ENCODE data around the gene PDS5B. TPM values are rescaled to one million over a fixed set of nuclear protein-coding genes. Genes with fewer than 3 reads are reported as not detected.
A peak's percentile ranks its signal among the peaks of the same experiment; 100 is the strongest.
"Not testable (repeated sequence)": the region's sequence is repeated elsewhere in the genome, so short reads cannot be mapped to it uniquely, and the experiment has no call there.

PDS5B gene
- total and polyA plus RNA-seq, 2 experiments from 2014 or later, result 43.9 to 46.5 TPM

DNA sequence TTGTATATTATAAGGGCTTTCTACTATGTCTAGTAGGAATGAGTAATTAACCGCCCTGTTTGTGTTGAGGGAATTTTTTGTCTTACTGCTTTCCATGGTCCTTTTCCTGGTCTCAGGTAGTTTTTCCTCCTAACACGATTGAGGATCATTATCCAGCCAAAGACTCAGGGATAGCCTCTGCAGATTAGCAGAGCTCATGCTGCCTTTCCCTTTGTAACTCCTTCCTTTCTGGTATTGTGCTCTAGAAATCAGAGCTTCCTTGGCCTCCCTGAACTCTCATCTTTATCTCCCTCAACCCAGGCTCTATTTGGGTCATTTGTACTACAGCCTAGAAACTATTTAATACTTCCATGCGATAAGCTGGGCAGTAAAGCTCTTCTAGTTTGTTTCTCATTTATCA is 142.1 kb downstream of the PDS5B start:
- Histone ChIP-seq H3K4me1 (ENCODE audit: insufficient read depth) (peaks cover 4% of the 10 kb centered on the region), H3K36me3 (ENCODE audit: insufficient read depth) (no peaks in the 10 kb centered on the region), H4K20me1 (replicated peaks; ENCODE audit: insufficient read depth) (no peaks in the 10 kb centered on the region), H3K79me2 (replicated peaks; ENCODE audit: insufficient read depth) (peaks cover 5% of the 10 kb centered on the region), H3F3A (replicated peaks; ENCODE audit: low read depth) (no peaks in the 10 kb centered on the region), H3K9me2 (ENCODE audit: insufficient read depth) (no peaks in the 10 kb centered on the region), H3K4me2 (no peak overlapping the region), H3K27me3 (ENCODE audit: insufficient read depth) (no peaks in the 10 kb centered on the region), H3K4me3 (no peak overlapping the region), H2AFZ (no peak overlapping the region), H3K27ac (ENCODE audit: low read depth) (no peak overlapping the region; the same call in 1 of the 2 replicates)
- ATAC-seq (peak; percentile 74), DNase-seq (ENCODE audit: low spot score) (peak; percentile 1)
- peaks cover 10% of the 10 kb centered on the region for H3K9me3 Mint-ChIP-seq
- TF ChIP-seq REST (IDR thresholded peaks at IDR 0.05; ENCODE audit: unreplicated experiment), result no peak
- no peak for TF ChIP-seq CREB1 (CRISPR knock-in tag; IDR thresholded peaks at IDR 0.05; ENCODE audit: low read depth)
- no peak for TF ChIP-seq POLR2AphosphoS5 (IDR thresholded peaks at IDR 0.05; ENCODE audit: low read depth)
- TF ChIP-seq, protein P1, sequence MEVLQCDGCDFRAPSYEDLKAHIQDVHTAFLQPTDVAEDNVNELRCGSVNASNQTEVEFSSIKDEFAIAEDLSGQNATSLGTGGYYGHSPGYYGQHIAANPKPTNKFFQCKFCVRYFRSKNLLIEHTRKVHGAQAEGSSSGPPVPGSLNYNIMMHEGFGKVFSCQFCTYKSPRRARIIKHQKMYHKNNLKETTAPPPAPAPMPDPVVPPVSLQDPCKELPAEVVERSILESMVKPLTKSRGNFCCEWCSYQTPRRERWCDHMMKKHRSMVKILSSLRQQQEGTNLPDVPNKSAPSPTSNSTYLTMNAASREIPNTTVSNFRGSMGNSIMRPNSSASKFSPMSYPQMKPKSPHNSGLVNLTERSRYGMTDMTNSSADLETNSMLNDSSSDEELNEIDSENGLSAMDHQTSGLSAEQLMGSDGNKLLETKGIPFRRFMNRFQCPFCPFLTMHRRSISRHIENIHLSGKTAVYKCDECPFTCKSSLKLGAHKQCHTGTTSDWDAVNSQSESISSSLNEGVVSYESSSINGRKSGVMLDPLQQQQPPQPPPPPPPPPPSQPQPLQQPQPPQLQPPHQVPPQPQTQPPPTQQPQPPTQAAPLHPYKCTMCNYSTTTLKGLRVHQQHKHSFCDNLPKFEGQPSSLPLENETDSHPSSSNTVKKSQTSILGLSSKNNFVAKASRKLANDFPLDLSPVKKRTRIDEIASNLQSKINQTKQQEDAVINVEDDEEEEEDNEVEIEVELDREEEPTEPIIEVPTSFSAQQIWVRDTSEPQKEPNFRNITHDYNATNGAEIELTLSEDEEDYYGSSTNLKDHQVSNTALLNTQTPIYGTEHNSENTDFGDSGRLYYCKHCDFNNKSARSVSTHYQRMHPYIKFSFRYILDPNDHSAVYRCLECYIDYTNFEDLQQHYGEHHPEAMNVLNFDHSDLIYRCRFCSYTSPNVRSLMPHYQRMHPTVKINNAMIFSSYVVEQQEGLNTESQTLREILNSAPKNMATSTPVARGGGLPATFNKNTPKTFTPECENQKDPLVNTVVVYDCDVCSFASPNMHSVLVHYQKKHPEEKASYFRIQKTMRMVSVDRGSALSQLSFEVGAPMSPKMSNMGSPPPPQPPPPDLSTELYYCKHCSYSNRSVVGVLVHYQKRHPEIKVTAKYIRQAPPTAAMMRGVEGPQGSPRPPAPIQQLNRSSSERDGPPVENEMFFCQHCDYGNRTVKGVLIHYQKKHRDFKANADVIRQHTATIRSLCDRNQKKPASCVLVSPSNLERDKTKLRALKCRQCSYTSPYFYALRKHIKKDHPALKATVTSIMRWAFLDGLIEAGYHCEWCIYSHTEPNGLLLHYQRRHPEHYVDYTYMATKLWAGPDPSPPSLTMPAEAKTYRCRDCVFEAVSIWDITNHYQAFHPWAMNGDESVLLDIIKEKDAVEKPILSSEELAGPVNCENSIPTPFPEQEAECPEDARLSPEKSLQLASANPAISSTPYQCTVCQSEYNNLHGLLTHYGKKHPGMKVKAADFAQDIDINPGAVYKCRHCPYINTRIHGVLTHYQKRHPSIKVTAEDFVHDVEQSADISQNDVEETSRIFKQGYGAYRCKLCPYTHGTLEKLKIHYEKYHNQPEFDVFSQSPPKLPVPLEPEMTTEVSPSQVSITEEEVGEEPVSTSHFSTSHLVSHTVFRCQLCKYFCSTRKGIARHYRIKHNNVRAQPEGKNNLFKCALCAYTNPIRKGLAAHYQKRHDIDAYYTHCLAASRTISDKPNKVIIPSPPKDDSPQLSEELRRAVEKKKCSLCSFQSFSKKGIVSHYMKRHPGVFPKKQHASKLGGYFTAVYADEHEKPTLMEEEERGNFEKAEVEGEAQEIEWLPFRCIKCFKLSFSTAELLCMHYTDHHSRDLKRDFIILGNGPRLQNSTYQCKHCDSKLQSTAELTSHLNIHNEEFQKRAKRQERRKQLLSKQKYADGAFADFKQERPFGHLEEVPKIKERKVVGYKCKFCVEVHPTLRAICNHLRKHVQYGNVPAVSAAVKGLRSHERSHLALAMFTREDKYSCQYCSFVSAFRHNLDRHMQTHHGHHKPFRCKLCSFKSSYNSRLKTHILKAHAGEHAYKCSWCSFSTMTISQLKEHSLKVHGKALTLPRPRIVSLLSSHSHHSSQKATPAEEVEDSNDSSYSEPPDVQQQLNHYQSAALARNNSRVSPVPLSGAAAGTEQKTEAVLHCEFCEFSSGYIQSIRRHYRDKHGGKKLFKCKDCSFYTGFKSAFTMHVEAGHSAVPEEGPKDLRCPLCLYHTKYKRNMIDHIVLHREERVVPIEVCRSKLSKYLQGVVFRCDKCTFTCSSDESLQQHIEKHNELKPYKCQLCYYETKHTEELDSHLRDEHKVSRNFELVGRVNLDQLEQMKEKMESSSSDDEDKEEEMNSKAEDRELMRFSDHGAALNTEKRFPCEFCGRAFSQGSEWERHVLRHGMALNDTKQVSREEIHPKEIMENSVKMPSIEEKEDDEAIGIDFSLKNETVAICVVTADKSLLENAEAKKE (CRISPR knock-in tag; IDR thresholded peaks at IDR 0.05), result no peak
- no peak for TF ChIP-seq ZNF331 (CRISPR knock-in tag; IDR thresholded peaks at IDR 0.05; ENCODE audit: low read depth)
- no peak for TF ChIP-seq EZH2 (IDR thresholded peaks at IDR 0.05; ENCODE audit: low read depth, unreplicated experiment)
- peaks cover 30% of the 10 kb centered on the region for H3K4me1 Mint-ChIP-seq
- peaks cover 27% of the 10 kb centered on the region; the same call in 2 of the 3 replicates for H3K36me3 Mint-ChIP-seq (ENCODE audit: low read depth)
- H3K4me3 Mint-ChIP-seq, result no peak overlapping the region
- peaks cover 2% of the 10 kb centered on the region for H3K27me3 Mint-ChIP-seq (ENCODE audit: insufficient read depth, low read depth, poor library complexity)
- peak overlapping the region; percentile 15; the same call in 1 of the 2 replicates for H3K27ac Mint-ChIP-seq

GRCh38 chr13:32729097-32729496 is 142.8 kb downstream of the PDS5B start:
- not testable (repeated sequence) for H2AFZ ChIP-seq; H3K36me3 ChIP-seq (ENCODE audit: insufficient read depth); H3K9me2 ChIP-seq (ENCODE audit: insufficient read depth); H4K20me1 ChIP-seq (replicated peaks; ENCODE audit: insufficient read depth); H3F3A ChIP-seq (replicated peaks; ENCODE audit: low read depth); H3K27me3 Mint-ChIP-seq (ENCODE audit: insufficient read depth, low read depth, poor library complexity); H3K4me3 ChIP-seq; H3K27me3 ChIP-seq (ENCODE audit: insufficient read depth); H3K79me2 ChIP-seq (replicated peaks; ENCODE audit: insufficient read depth); H3K4me1 ChIP-seq (ENCODE audit: insufficient read depth); H3K4me2 ChIP-seq; ATAC-seq; DNase-seq (ENCODE audit: low spot score); H3K27ac ChIP-seq (ENCODE audit: low read depth); H3K27ac Mint-ChIP-seq; H3K4me3 Mint-ChIP-seq
- H3K36me3 Mint-ChIP-seq (ENCODE audit: low read depth), result peaks cover 24% of the 10 kb centered on the region; the same call in 2 of the 3 replicates
- H3K4me1 Mint-ChIP-seq, result peaks cover 30% of the 10 kb centered on the region
- peaks cover 10% of the 10 kb centered on the region for H3K9me3 Mint-ChIP-seq

Data from GM23338 (cell line).